Mesothelial cell of epicardium (in vitro differentiated cells): ENCODE data around the gene DGKD. TPM values are rescaled to one million over a fixed set of nuclear protein-coding genes. Genes with fewer than 3 reads are reported as not detected.

ENCODE experiments used
- DNase-seq, 2 experiments: peaks; one replicate each; pipeline ENCODE4 v3.0.0; 2021; ENCODE audit warnings: low spot score in 2 of 2; ENCODE audit not compliant: unreplicated experiment in 2 of 2
- H3K27ac Mint-ChIP-seq: 2 replicates; pipeline ENCODE4 v1.8.0; 2021; ENCODE audit warnings: mixed read lengths
- H3K27me3 Mint-ChIP-seq: 2 replicates; pipeline ENCODE4 v1.8.0; 2021; ENCODE audit warnings: low read depth, mixed read lengths
- H3K36me3 Mint-ChIP-seq: 2 replicates; pipeline ENCODE4 v1.8.0; 2021; ENCODE audit warnings: mixed read lengths
- H3K4me1 Mint-ChIP-seq: 2 replicates; pipeline ENCODE4 v1.8.0; 2021; ENCODE audit warnings: mixed read lengths
- H3K4me3 Mint-ChIP-seq: 2 replicates; pipeline ENCODE4 v1.8.0; 2021; ENCODE audit warnings: mild to moderate bottlenecking, moderate library complexity, mixed read lengths
- H3K9me3 Mint-ChIP-seq: 2 replicates; pipeline ENCODE4 v1.8.0; 2021; ENCODE audit warnings: mixed read lengths
- total RNA-seq: library from RNA; stranded (reverse); gene quantifications from 3 replicates; pipeline ENCODE4 v1.2.1, GENCODE V29; 2021
- TF ChIP-seq, protein P1 (sequence below): fragments of 200-600 bp; sonication (generic); IDR thresholded peaks from one replicate; pipeline ENCODE4 v1.5.0; 2021; ENCODE audit warnings: antibody characterized with exemption; ENCODE audit not compliant: unreplicated experiment

The DGKD gene
- total RNA-seq, 1 donor from 2014 or later = 64.5 TPM

DNA sequence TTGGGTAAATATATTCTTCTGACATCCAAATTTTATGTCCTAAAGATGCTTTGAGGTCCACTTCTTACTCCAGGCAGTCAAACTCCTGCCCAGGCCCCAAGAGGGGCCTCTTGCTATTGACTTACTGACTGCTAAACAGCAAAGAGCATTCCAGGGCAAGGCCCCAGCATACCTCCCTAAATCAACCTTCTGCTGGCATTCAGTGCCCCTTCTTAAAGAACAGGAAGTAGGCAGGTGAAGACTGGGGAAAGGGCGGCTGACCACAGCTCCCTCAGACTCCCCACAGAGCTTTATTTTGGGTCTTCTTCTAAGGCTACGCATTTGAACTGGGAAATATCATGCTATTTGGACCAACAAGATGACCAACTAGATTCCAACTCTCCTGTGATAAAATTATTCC lies 143.4 kb downstream of the DGKD start:
- Mint-ChIP-seq H3K4me3 (no peak overlapping the region), H3K9me3 (peaks cover 12% of the 10 kb centered on the region), H3K27me3 (no peaks in the 10 kb centered on the region), H3K36me3 (peaks cover 52% of the 10 kb centered on the region), H3K4me1 (peaks cover 16% of the 10 kb centered on the region), H3K27ac (no peak overlapping the region)
- no peak for DNase-seq
- TF ChIP-seq, protein P1, sequence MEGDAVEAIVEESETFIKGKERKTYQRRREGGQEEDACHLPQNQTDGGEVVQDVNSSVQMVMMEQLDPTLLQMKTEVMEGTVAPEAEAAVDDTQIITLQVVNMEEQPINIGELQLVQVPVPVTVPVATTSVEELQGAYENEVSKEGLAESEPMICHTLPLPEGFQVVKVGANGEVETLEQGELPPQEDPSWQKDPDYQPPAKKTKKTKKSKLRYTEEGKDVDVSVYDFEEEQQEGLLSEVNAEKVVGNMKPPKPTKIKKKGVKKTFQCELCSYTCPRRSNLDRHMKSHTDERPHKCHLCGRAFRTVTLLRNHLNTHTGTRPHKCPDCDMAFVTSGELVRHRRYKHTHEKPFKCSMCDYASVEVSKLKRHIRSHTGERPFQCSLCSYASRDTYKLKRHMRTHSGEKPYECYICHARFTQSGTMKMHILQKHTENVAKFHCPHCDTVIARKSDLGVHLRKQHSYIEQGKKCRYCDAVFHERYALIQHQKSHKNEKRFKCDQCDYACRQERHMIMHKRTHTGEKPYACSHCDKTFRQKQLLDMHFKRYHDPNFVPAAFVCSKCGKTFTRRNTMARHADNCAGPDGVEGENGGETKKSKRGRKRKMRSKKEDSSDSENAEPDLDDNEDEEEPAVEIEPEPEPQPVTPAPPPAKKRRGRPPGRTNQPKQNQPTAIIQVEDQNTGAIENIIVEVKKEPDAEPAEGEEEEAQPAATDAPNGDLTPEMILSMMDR = no peak

DNA sequence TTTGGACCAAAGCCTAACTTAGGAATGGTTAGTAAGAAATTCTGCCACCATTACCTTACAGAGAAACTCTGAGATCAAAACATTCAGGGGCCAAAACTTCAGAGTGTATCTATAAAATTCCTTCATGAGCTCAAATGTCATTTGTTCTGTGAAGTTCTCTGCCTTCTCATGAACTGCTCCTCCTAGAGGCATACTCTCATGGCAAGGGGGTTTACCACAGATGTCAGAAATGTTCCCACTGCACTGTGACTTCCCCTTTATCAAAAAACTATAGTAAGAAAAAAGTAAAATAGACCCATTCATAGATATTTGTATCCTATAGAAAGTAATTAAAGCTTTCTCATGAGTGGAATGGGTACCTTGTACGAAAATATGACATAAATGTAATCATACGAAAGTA lies 143.8 kb downstream of the DGKD start:
- peaks cover 16% of the 10 kb centered on the region for H3K9me3 Mint-ChIP-seq
- no peaks in the 10 kb centered on the region for H3K27me3 Mint-ChIP-seq
- DNase-seq = no peak
- TF ChIP-seq, protein P1 = no peak
- H3K36me3 Mint-ChIP-seq = peaks cover 54% of the 10 kb centered on the region
- no peak overlapping the region for H3K4me3 Mint-ChIP-seq
- H3K4me1 Mint-ChIP-seq = peaks cover 13% of the 10 kb centered on the region
- no peak overlapping the region for H3K27ac Mint-ChIP-seq

DNA sequence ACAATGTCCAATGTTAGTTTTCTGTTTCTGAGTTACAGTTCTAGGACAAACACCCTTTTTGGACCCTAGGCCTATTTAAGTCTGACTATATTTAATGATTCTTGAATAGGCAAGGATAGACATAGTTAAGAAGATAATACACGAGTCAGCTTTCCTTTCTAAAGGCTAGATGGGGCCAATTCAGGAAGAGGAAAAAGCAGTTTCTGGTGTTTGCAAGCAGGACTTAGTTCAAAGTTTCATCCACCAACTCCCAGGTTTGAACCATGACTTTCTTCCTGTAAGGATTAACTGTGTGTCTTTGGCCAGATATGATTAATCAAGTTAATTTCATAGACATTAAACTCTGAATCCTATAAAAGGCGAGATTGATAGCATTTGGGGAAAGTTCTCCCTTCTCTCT lies 145.6 kb downstream of the DGKD start:
- H3K4me3 Mint-ChIP-seq = no peak overlapping the region
- peaks cover 69% of the 10 kb centered on the region for H3K36me3 Mint-ChIP-seq
- peaks cover 34% of the 10 kb centered on the region for H3K9me3 Mint-ChIP-seq
- TF ChIP-seq, protein P1 = no peak
- peaks cover 8% of the 10 kb centered on the region for H3K4me1 Mint-ChIP-seq
- no peaks in the 10 kb centered on the region for H3K27me3 Mint-ChIP-seq
- H3K27ac Mint-ChIP-seq = peak overlapping the region; percentile 36
- no peak for DNase-seq

DNA sequence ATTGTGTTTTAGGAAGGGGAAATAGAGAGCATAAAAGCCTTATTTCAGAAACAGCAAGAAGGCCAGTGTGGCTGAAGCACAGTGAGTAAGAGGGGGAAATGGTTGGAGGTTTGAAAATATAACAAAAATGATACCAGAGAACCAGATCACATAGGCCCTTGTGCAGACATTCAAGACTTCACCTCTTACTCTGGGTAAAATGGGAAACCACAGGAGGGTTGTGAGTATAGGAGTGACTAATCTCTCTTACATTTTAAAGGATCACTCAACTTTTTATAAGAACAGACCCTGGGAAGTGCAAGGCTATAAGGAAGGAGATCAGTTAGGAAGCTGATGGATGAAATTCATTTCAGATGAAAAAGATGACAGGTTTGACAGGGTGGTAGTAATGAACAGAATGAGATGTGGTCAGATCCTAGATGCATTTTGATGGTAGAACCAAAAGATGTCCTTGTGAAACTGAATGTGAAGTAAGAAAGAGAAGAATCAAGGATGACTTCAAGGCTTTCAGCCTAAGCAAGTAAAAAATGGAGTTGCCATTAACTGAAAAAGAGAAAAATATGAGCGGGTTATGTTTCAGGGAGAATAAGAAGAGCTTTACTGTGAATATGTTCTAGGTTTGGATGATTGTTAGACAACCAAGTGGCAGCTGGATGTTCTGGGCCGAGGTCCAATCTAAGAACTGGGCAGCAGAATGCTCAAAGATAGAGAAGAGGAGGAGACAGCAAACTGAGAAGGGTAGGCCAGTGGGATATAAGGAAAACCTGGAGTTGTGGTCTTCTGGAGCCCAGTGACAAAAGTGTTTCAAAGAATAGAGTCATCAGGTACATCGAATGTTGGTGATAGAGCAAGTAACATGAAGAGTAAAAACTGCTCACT lies 147.1 kb downstream of the DGKD start:
- H3K27me3 Mint-ChIP-seq = no peaks in the 10 kb centered on the region
- peaks cover 49% of the 10 kb centered on the region for H3K9me3 Mint-ChIP-seq
- no peak overlapping the region for H3K4me3 Mint-ChIP-seq
- TF ChIP-seq, protein P1 = no peak
- H3K4me1 Mint-ChIP-seq = peaks cover 5% of the 10 kb centered on the region
- DNase-seq = no peak
- H3K36me3 Mint-ChIP-seq = peaks cover 81% of the 10 kb centered on the region
- no peak overlapping the region for H3K27ac Mint-ChIP-seq

DNA sequence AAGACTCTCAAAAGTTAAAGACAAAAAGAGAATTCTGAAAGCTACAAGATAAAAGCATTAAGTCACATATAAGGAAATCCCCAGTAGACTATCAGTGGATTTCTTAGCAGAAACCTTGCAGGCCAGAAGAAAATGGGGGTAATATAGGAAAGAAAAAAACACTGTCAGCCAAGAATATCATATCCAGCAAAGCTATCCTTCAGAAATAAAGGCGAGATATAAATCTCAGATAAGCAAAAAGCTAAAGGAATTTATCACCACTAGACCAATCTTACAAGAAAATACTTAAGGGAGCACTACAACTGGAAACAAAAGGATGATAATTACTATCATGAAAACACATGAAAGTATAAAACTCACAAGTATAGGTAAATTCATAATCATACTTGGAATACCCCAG lies 149.2 kb downstream of the DGKD start:
- Mint-ChIP-seq H3K27me3 (no peaks in the 10 kb centered on the region), H3K27ac (no peak overlapping the region), H3K9me3 (peaks cover 57% of the 10 kb centered on the region), H3K4me1 (peaks cover 2% of the 10 kb centered on the region), H3K36me3 (peaks cover 74% of the 10 kb centered on the region), H3K4me3 (no peak overlapping the region)
- DNase-seq = no peak
- TF ChIP-seq, protein P1 = no peak
